H7 (cell line): ENCODE results near the gene HOXB2. TPM values are rescaled to one million over a fixed set of nuclear protein-coding genes. Genes with fewer than 3 reads are reported as not detected.
A peak's percentile ranks its signal among the peaks of the same experiment; 100 is the strongest.

Experiments used
- DNase-seq: peaks from one replicate; pipeline ENCODE4 v3.0.0; 2012
- H3K27me3 ChIP-seq: 2 replicates; pipeline ENCODE4 v1.6.0; 2011; ENCODE audit warnings: mild to moderate bottlenecking, low read length; ENCODE audit not compliant: control insufficient read depth, insufficient read depth
- H3K36me3 ChIP-seq: replicated peaks from 2 replicates; pipeline ENCODE4 v1.5.1; 2011; ENCODE audit warnings: low read length; ENCODE audit not compliant: control insufficient read depth, insufficient read depth
- H3K4me3 ChIP-seq: 2 replicates; pipeline ENCODE4 v1.5.1; 2011; ENCODE audit warnings: low read depth, mild to moderate bottlenecking, control low read depth, low read length, moderate library complexity; ENCODE audit not compliant: insufficient read depth
- total RNA-seq: library from RNA; depleted of rRNA; stranded (reverse); fragments of >200 nt; shearing (Covaris generic); gene quantifications from 2 replicates; pipeline ENCODE4 v1.2.3, GENCODE V29; 2014

HOXB2 gene
- total RNA-seq, 1 experiment from 2014 or later, result 11.8 TPM

- no peaks in the 10 kb centered on the region for H3K36me3 ChIP-seq
- DNase-seq, result peak; percentile 78
- no peak overlapping the region for H3K4me3 ChIP-seq
- H3K27me3 ChIP-seq, result peaks cover 100% of the 10 kb centered on the region
Observed at GRCh38 chr17:48586355-48587258, 41.7 kb upstream of the HOXB2 start.

GRCh38 chr17:48584223-48584741 is 39.4 kb upstream of the HOXB2 start:
- H3K27me3 ChIP-seq, result peaks cover 100% of the 10 kb centered on the region
- no peak overlapping the region for H3K4me3 ChIP-seq
- DNase-seq, result no peak
- no peaks in the 10 kb centered on the region for H3K36me3 ChIP-seq

GRCh38 chr17:48583708-48584222 is 38.9 kb upstream of the HOXB2 start:
- no peaks in the 10 kb centered on the region for H3K36me3 ChIP-seq
- no peak for DNase-seq
- peaks cover 100% of the 10 kb centered on the region for H3K27me3 ChIP-seq
- no peak overlapping the region for H3K4me3 ChIP-seq

- H3K36me3 ChIP-seq, result no peaks in the 10 kb centered on the region
- H3K4me3 ChIP-seq, result no peak overlapping the region
- H3K27me3 ChIP-seq, result peaks cover 99% of the 10 kb centered on the region
- DNase-seq, result no peak
Observed at GRCh38 chr17:48582750-48583069, 37.8 kb upstream of the HOXB2 start.

- DNase-seq, result no peak
- Histone ChIP-seq H3K27me3 (peaks cover 99% of the 10 kb centered on the region), H3K4me3 (no peak overlapping the region)
Observed at GRCh38 chr17:48579760-48580554, 35.0 kb upstream of the HOXB2 start.

GRCh38 chr17:48579471-48579759 is 34.5 kb upstream of the HOXB2 start:
- DNase-seq, result no peak
- H3K27me3 ChIP-seq, result peaks cover 99% of the 10 kb centered on the region
- H3K36me3 ChIP-seq, result no peaks in the 10 kb centered on the region
- H3K4me3 ChIP-seq, result no peak overlapping the region

More at GRCh38 chr17:48579760-48580554, 35.0 kb upstream of the HOXB2 start:
- no peaks in the 10 kb centered on the region for H3K36me3 ChIP-seq

- Histone ChIP-seq H3K27me3 (peaks cover 99% of the 10 kb centered on the region), H3K4me3 (peak overlapping the region; percentile 21; the same call in 1 of the 2 replicates)
- peak; percentile 62 for DNase-seq
Observed at GRCh38 chr17:48578616-48579470, 33.9 kb upstream of the HOXB2 start.

GRCh38 chr17:48577946-48578615 is 33.2 kb upstream of the HOXB2 start, which contains the start of gene HOXB4:
Gene HOXB4, minus strand, starts transcription at chr17:48578350. Its CDS starts 31 bp downstream, at chr17:48578319.
- DNase-seq, result peak; percentile 89
- H3K27me3 ChIP-seq, result peaks cover 99% of the 10 kb centered on the region
- H3K4me3 ChIP-seq, result peak within 1 kb of the TSS; percentile 24
- no peaks in the 10 kb centered on the region for H3K36me3 ChIP-seq

More at GRCh38 chr17:48578616-48579470, 33.9 kb upstream of the HOXB2 start:
- no peaks in the 10 kb centered on the region for H3K36me3 ChIP-seq

- Histone ChIP-seq H3K36me3 (no peaks in the 10 kb centered on the region), H3K27me3 (peaks cover 99% of the 10 kb centered on the region), H3K4me3 (no peak overlapping the region)
- DNase-seq, result no peak
Observed at GRCh38 chr17:48577330-48577945, 32.5 kb upstream of the HOXB2 start.

GRCh38 chr17:48576479-48577309 is 31.8 kb upstream of the HOXB2 start:
- peaks cover 99% of the 10 kb centered on the region for H3K27me3 ChIP-seq
- H3K36me3 ChIP-seq, result no peaks in the 10 kb centered on the region
- peak; percentile 68 for DNase-seq
- no peak overlapping the region for H3K4me3 ChIP-seq

GRCh38 chr17:48575673-48576478 is 31.0 kb upstream of the HOXB2 start:
- Histone ChIP-seq H3K36me3 (no peaks in the 10 kb centered on the region), H3K27me3 (peaks cover 99% of the 10 kb centered on the region), H3K4me3 (no peak overlapping the region)
- no peak for DNase-seq

GRCh38 chr17:48575066-48575582 is 30.2 kb upstream of the HOXB2 start:
- DNase-seq, result no peak
- no peak overlapping the region for H3K4me3 ChIP-seq
- no peaks in the 10 kb centered on the region for H3K36me3 ChIP-seq
- peaks cover 99% of the 10 kb centered on the region for H3K27me3 ChIP-seq
